Endodermal cell (in vitro differentiated cells): ENCODE data around the gene ASB10. TPM values are rescaled to one million over a fixed set of nuclear protein-coding genes. Genes with fewer than 3 reads are reported as not detected.

Experiments
- DNase-seq: peaks from one replicate; pipeline ENCODE4 v3.0.0-alpha.2; 2017
- H3K27ac ChIP-seq: 2 replicates; pipeline ENCODE4 v1.5.1; 2013; ENCODE audit warnings: mild to moderate bottlenecking, low read depth, low read length, moderate library complexity
- H3K27me3 ChIP-seq: 2 replicates; pipeline ENCODE4 v1.6.1; 2013; ENCODE audit warnings: mild to moderate bottlenecking, low read length, moderate library complexity; ENCODE audit not compliant: insufficient read depth, control insufficient read depth, poor library complexity, severe bottlenecking
- H3K36me3 ChIP-seq: 2 replicates; pipeline ENCODE4 v1.7.0; 2013; ENCODE audit warnings: mild to moderate bottlenecking, low read length, moderate library complexity; ENCODE audit not compliant: control insufficient read depth, insufficient read depth
- H3K4me1 ChIP-seq: one replicate; pipeline ENCODE4 v1.7.0; 2013; ENCODE audit warnings: low read length; ENCODE audit not compliant: control insufficient read depth, insufficient read depth
- H3K4me3 ChIP-seq: 2 replicates; pipeline ENCODE4 v1.5.1; 2013; ENCODE audit warnings: mild to moderate bottlenecking, low read length, moderate library complexity
- H3K9ac ChIP-seq: 2 replicates; pipeline ENCODE4 v1.6.1; 2013; ENCODE audit warnings: mild to moderate bottlenecking, low read length, moderate library complexity; ENCODE audit not compliant: poor library complexity, severe bottlenecking; ENCODE audit errors: extremely low read depth
- H3K9me3 ChIP-seq: 2 replicates; pipeline ENCODE4 v1.6.1; 2013; ENCODE audit warnings: mild to moderate bottlenecking, low read length, moderate library complexity; ENCODE audit not compliant: control insufficient read depth
- H3K27ac Mint-ChIP-seq: 2 replicates; pipeline ENCODE4 v1.8.0; 2020; ENCODE audit warnings: mixed read lengths
- H3K27me3 Mint-ChIP-seq: 2 replicates; pipeline ENCODE4 v1.8.0; 2021; ENCODE audit warnings: mild to moderate bottlenecking, mixed read lengths; ENCODE audit not compliant: insufficient read depth
- H3K36me3 Mint-ChIP-seq: 2 replicates; pipeline ENCODE4 v1.8.0; 2020; ENCODE audit warnings: low read depth, mixed read lengths
- H3K4me1 Mint-ChIP-seq: 2 replicates; pipeline ENCODE4 v1.8.0; 2020; ENCODE audit warnings: mixed read lengths
- H3K4me3 Mint-ChIP-seq: 2 replicates; pipeline ENCODE4 v1.8.0; 2020; ENCODE audit warnings: mild to moderate bottlenecking, moderate library complexity, mixed read lengths
- H3K9me3 Mint-ChIP-seq: 2 replicates; pipeline ENCODE4 v1.8.0; 2020; ENCODE audit warnings: mild to moderate bottlenecking, mixed read lengths
- CTCF ChIP-seq: fragments of 200-600 bp; sonication (generic); conservative IDR thresholded peaks from 2 replicates; pipeline ENCODE4 v1.5.0; 2021; ENCODE audit warnings: antibody characterized with exemption, mild to moderate bottlenecking
- WGBS, 2 experiments: methylation state at CpG; one replicate each; pipeline versions ENCODE4 v1.1.5 to v1.1.7; 2013; ENCODE audit warnings: missing lambda C conversion rate in 2 of 2, mixed read lengths in 1 of 2; ENCODE audit not compliant: insufficient coverage in 1 of 2, insufficient read length in 1 of 2; 5-methylcytosine and 5-hydroxymethylcytosine counted together
- total RNA-seq, 2 donors: library from RNA; stranded (reverse); fragmentation: NEBNext Ultra II Directional in 1 of 2; extraction: Animal tissue kit (Norgen Biotek cat#: 25700) in 1 of 2; gene quantifications; 2 replicates in 1 of 2; 3 replicates in 1 of 2; pipeline ENCODE4 v1.2.1, GENCODE V29; 2021

The ASB10 gene
- total RNA-seq, 2 donors from 2014 or later = not detected

- 93 to 100% methylated on average over 3 of the region's 3 CpGs for WGBS, 2 experiments
- no peak for DNase-seq
- no peak for TF ChIP-seq CTCF
- H3K4me1 Mint-ChIP-seq = peaks cover 15% of the 10 kb centered on the region
- Histone ChIP-seq H3K4me3 (no peak overlapping the region), H3K27ac (no peak overlapping the region), H3K36me3 (peaks cover 53% of the 10 kb centered on the region), H3K27me3 (no peaks in the 10 kb centered on the region), H3K9ac (no peak overlapping the region), H3K4me1 (peaks cover 8% of the 10 kb centered on the region), H3K9me3 (no peaks in the 10 kb centered on the region)
- H3K4me3 Mint-ChIP-seq = no peak overlapping the region
- no peak overlapping the region for H3K27ac Mint-ChIP-seq
- H3K36me3 Mint-ChIP-seq = peaks cover 52% of the 10 kb centered on the region
- H3K27me3 Mint-ChIP-seq = no peaks in the 10 kb centered on the region
- no peaks in the 10 kb centered on the region for H3K9me3 Mint-ChIP-seq
These were observed 26.8 kb upstream of the ASB10 start for GRCh38 chr7:151213826-151214225.

- Histone ChIP-seq H3K36me3 (peaks cover 45% of the 10 kb centered on the region), H3K4me1 (peaks cover 8% of the 10 kb centered on the region), H3K9ac (no peak overlapping the region), H3K9me3 (no peaks in the 10 kb centered on the region), H3K27ac (no peak overlapping the region), H3K4me3 (no peak overlapping the region), H3K27me3 (no peaks in the 10 kb centered on the region)
- Mint-ChIP-seq H3K36me3 (peaks cover 40% of the 10 kb centered on the region), H3K27me3 (no peaks in the 10 kb centered on the region), H3K9me3 (no peaks in the 10 kb centered on the region), H3K27ac (no peak overlapping the region), H3K4me1 (peaks cover 15% of the 10 kb centered on the region), H3K4me3 (no peak overlapping the region)
- no peak for DNase-seq
- WGBS, 2 experiments = 83 to 85% methylated on average over 5 of the region's 5 CpGs
- no peak for TF ChIP-seq CTCF
These were observed 25.6 kb upstream of the ASB10 start for GRCh38 chr7:151212626-151213025.

- H3K4me1 Mint-ChIP-seq = peaks cover 15% of the 10 kb centered on the region
- H3K36me3 Mint-ChIP-seq = peaks cover 32% of the 10 kb centered on the region
- H3K27me3 Mint-ChIP-seq = peaks cover 4% of the 10 kb centered on the region
- Histone ChIP-seq H3K9me3 (no peaks in the 10 kb centered on the region), H3K9ac (no peak overlapping the region), H3K27me3 (no peaks in the 10 kb centered on the region), H3K27ac (no peak overlapping the region), H3K4me1 (peaks cover 8% of the 10 kb centered on the region), H3K36me3 (peaks cover 34% of the 10 kb centered on the region), H3K4me3 (no peak overlapping the region)
- no peak for DNase-seq
- WGBS, 2 experiments = 88% methylated on average over 3 of the region's 3 CpGs; no CpG with 5 or more reads in 1 of the 2 experiments
- H3K4me3 Mint-ChIP-seq = no peak overlapping the region
- peak overlapping the region; percentile 29 for H3K27ac Mint-ChIP-seq
- TF ChIP-seq CTCF = peak; percentile 62
- no peaks in the 10 kb centered on the region for H3K9me3 Mint-ChIP-seq
These were observed 24.2 kb upstream of the ASB10 start for GRCh38 chr7:151211155-151211772.
